Activated T-helper 17 cell treated with anti-CD3 and anti-CD28 coated beads, Interleukin-2, amount 50 U/mL, for 72 hours (primary cell): Measurements from ENCODE around the gene FHOD3. TPM values are rescaled to one million over a fixed set of nuclear protein-coding genes. Genes with fewer than 3 reads are reported as not detected.
A peak's percentile ranks its signal among the peaks of the same experiment; 100 is the strongest.
"Not testable (repeated sequence)": the region's sequence is repeated elsewhere in the genome, so short reads cannot be mapped to it uniquely, and the experiment has no call there.

ENCODE experiments used
- ATAC-seq: fragments of 150-1000 bp; cut with Tn5 transposase; replicated peaks from 2 replicates; pipeline ENCODE4 v1.10.0; 2021; ENCODE audit warnings: mild to moderate bottlenecking, moderate library complexity
- H3K27ac Mint-ChIP-seq: one replicate; pipeline ENCODE4 v1.8.0; 2022; ENCODE audit warnings: mixed read lengths
- H3K27me3 Mint-ChIP-seq: one replicate; pipeline ENCODE4 v1.8.0; 2022; ENCODE audit warnings: mixed read lengths
- H3K36me3 Mint-ChIP-seq: one replicate; pipeline ENCODE4 v1.8.0; 2022; ENCODE audit warnings: low read depth, mild to moderate bottlenecking, mixed read lengths
- H3K4me1 Mint-ChIP-seq: one replicate; pipeline ENCODE4 v1.8.0; 2022; ENCODE audit warnings: mixed read lengths
- H3K4me3 Mint-ChIP-seq: one replicate; pipeline ENCODE4 v1.8.0; 2022; ENCODE audit warnings: mild to moderate bottlenecking, mixed read lengths
- H3K9me3 Mint-ChIP-seq: one replicate; pipeline ENCODE4 v1.8.0; 2022; ENCODE audit warnings: mixed read lengths
- total RNA-seq, 2 donors: library from RNA; stranded (reverse); gene quantifications; one replicate each; pipeline ENCODE4 v1.2.3, GENCODE V29; 2022

The FHOD3 gene
- total RNA-seq, 2 donors from 2014 or later: not detected

- Mint-ChIP-seq H3K9me3 (no peaks in the 10 kb centered on the region), H3K27ac (peak overlapping the region; percentile 60), H3K4me3 (no peak overlapping the region), H3K36me3 (peaks cover 57% of the 10 kb centered on the region), H3K27me3 (no peaks in the 10 kb centered on the region), H3K4me1 (peaks cover 4% of the 10 kb centered on the region)
- ATAC-seq: peak; percentile 35
Measured at GRCh38 chr18:36813101-36813775, 515.7 kb downstream of the FHOD3 start.

DNA sequence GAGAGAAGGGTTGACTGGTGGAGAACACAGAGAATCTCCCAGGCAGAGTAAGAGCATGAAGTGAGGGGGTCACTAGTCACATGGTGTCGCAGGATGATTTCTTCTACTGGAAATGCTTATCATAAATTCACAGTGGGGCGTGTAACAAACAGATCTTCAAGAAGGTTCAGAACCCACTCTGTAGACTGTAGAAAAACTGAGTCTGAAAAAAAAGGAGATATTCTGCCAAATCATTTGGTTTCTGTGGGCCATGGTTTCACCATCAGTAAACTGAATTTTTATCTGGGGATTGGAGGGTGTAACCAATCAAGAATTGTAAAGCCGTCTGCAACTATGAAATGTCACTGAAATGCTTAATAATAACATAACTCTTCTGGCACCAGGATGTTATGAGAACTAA, 516.3 kb downstream of the FHOD3 start:
- no peak for ATAC-seq
- no peaks in the 10 kb centered on the region for H3K9me3 Mint-ChIP-seq
- no peaks in the 10 kb centered on the region for H3K27me3 Mint-ChIP-seq
- H3K4me3 Mint-ChIP-seq: no peak overlapping the region
- H3K27ac Mint-ChIP-seq: peak overlapping the region; percentile 60
- peaks cover 4% of the 10 kb centered on the region for H3K4me1 Mint-ChIP-seq
- H3K36me3 Mint-ChIP-seq: peaks cover 63% of the 10 kb centered on the region

GRCh38 chr18:36814994-36815393, 517.5 kb downstream of the FHOD3 start:
- Mint-ChIP-seq H3K27me3 (no peaks in the 10 kb centered on the region), H3K9me3 (no peaks in the 10 kb centered on the region)

GRCh38 chr18:36816096-36816495, 518.6 kb downstream of the FHOD3 start:
- peak overlapping the region; percentile 60 for H3K27ac Mint-ChIP-seq
- peaks cover 65% of the 10 kb centered on the region for H3K36me3 Mint-ChIP-seq
- not testable (repeated sequence) for H3K27me3 Mint-ChIP-seq, H3K4me3 Mint-ChIP-seq, H3K4me1 Mint-ChIP-seq, ATAC-seq, H3K9me3 Mint-ChIP-seq

More at GRCh38 chr18:36814994-36815393, 517.5 kb downstream of the FHOD3 start:
- no peak overlapping the region for H3K27ac Mint-ChIP-seq
- no peak for ATAC-seq
- no peak overlapping the region for H3K4me3 Mint-ChIP-seq
- H3K4me1 Mint-ChIP-seq: peaks cover 4% of the 10 kb centered on the region
- H3K36me3 Mint-ChIP-seq: peaks cover 65% of the 10 kb centered on the region

DNA sequence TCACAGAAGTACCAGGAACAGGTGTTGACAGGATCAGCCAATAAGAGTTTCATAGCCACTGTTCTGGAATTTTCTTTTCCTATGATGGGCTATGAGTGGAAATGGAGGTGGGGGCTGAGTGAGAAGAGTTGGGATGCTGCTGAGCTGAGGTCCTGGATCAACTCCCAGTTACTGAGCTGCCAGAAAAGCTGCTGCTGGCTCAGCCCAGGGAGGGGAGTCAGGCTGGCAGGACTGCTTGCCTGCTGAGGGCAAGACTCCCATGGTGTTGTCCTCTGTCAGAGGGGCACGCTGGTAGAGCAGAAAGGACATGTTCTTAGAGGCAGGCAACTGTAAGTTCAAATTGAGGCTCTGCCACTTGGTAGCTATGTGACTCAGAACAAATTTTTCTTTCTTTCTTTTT, 519.5 kb downstream of the FHOD3 start:
- no peaks in the 10 kb centered on the region for H3K27me3 Mint-ChIP-seq
- H3K4me1 Mint-ChIP-seq: peaks cover 4% of the 10 kb centered on the region
- no peaks in the 10 kb centered on the region for H3K9me3 Mint-ChIP-seq
- peaks cover 65% of the 10 kb centered on the region for H3K36me3 Mint-ChIP-seq
- no peak overlapping the region for H3K27ac Mint-ChIP-seq
- H3K4me3 Mint-ChIP-seq: no peak overlapping the region
- ATAC-seq: no peak

- ATAC-seq: no peak
- Mint-ChIP-seq H3K36me3 (peaks cover 53% of the 10 kb centered on the region), H3K4me3 (no peak overlapping the region)
Measured at GRCh38 chr18:36818652-36819051, 521.1 kb downstream of the FHOD3 start.

DNA sequence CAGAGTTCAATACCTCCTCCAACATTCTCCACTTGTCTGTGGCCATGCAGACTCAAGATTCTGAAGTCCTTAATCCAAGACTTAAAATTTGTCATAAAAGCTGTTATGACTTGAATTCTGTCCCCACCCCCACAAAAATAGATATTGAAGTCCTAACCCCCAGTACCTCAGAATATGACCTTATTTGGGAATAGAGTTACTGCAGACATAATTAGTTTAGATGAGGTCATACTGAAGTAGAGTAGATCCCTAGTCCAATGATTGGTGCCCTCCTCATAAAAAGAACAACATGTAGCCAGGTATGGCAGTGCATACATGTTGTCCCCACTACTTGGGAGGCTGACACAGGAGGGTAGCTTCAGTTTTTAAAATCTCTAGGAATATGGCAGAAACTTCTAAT, 522.1 kb downstream of the FHOD3 start:
- Mint-ChIP-seq H3K4me3 (no peak overlapping the region), H3K36me3 (peaks cover 43% of the 10 kb centered on the region), H3K4me1 (no peaks in the 10 kb centered on the region), H3K9me3 (no peaks in the 10 kb centered on the region), H3K27me3 (no peaks in the 10 kb centered on the region), H3K27ac (no peak overlapping the region)
- ATAC-seq: no peak

More at GRCh38 chr18:36818652-36819051, 521.1 kb downstream of the FHOD3 start:
- Mint-ChIP-seq H3K27ac (no peak overlapping the region), H3K4me1 (no peaks in the 10 kb centered on the region), H3K27me3 (no peaks in the 10 kb centered on the region), H3K9me3 (no peaks in the 10 kb centered on the region)

DNA sequence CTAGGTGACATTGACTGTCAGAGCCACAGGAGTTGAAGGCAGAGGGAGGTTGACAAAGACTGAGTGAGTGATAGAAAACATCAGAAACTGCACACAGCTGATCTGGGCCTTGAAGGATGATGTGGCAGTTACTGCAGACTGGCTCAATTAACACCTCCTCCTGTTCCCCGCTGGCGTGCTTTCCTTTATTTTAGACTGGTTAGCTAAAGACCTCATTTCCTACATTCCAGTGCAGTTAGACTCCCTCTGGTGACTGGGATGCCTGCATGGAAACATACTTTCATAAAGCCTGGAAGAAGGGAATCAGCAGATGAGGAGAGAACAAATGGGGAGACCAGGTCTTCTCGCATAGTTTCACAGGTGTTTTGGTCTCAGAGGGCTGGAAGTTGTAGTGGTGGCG, 524.2 kb downstream of the FHOD3 start:
- H3K27ac Mint-ChIP-seq: no peak overlapping the region
- peaks cover 24% of the 10 kb centered on the region for H3K36me3 Mint-ChIP-seq
- no peaks in the 10 kb centered on the region for H3K4me1 Mint-ChIP-seq
- no peak for ATAC-seq
- H3K27me3 Mint-ChIP-seq: no peaks in the 10 kb centered on the region
- H3K9me3 Mint-ChIP-seq: no peaks in the 10 kb centered on the region
- no peak overlapping the region for H3K4me3 Mint-ChIP-seq

- no peak overlapping the region for H3K27ac Mint-ChIP-seq
- no peak overlapping the region for H3K4me3 Mint-ChIP-seq
- H3K9me3 Mint-ChIP-seq: no peaks in the 10 kb centered on the region
- H3K4me1 Mint-ChIP-seq: peaks cover 10% of the 10 kb centered on the region
- no peak for ATAC-seq
- H3K27me3 Mint-ChIP-seq: no peaks in the 10 kb centered on the region
- no peaks in the 10 kb centered on the region for H3K36me3 Mint-ChIP-seq
Measured at GRCh38 chr18:36825526-36825925, 528.0 kb downstream of the FHOD3 start.

- Mint-ChIP-seq H3K9me3 (no peaks in the 10 kb centered on the region), H3K4me3 (no peak overlapping the region), H3K27ac (no peak overlapping the region), H3K36me3 (no peaks in the 10 kb centered on the region), H3K4me1 (peaks cover 19% of the 10 kb centered on the region), H3K27me3 (no peaks in the 10 kb centered on the region)
- no peak for ATAC-seq
Measured at GRCh38 chr18:36826556-36826955, 529.0 kb downstream of the FHOD3 start.

GRCh38 chr18:36828157-36828629, 530.7 kb downstream of the FHOD3 start:
- ATAC-seq: peak; percentile 1
- H3K27ac Mint-ChIP-seq: peak overlapping the region; percentile 90
- H3K9me3 Mint-ChIP-seq: no peaks in the 10 kb centered on the region
- H3K4me1 Mint-ChIP-seq: peaks cover 22% of the 10 kb centered on the region
- H3K4me3 Mint-ChIP-seq: peak overlapping the region; percentile 86
- H3K36me3 Mint-ChIP-seq: no peaks in the 10 kb centered on the region
- H3K27me3 Mint-ChIP-seq: no peaks in the 10 kb centered on the region

DNA sequence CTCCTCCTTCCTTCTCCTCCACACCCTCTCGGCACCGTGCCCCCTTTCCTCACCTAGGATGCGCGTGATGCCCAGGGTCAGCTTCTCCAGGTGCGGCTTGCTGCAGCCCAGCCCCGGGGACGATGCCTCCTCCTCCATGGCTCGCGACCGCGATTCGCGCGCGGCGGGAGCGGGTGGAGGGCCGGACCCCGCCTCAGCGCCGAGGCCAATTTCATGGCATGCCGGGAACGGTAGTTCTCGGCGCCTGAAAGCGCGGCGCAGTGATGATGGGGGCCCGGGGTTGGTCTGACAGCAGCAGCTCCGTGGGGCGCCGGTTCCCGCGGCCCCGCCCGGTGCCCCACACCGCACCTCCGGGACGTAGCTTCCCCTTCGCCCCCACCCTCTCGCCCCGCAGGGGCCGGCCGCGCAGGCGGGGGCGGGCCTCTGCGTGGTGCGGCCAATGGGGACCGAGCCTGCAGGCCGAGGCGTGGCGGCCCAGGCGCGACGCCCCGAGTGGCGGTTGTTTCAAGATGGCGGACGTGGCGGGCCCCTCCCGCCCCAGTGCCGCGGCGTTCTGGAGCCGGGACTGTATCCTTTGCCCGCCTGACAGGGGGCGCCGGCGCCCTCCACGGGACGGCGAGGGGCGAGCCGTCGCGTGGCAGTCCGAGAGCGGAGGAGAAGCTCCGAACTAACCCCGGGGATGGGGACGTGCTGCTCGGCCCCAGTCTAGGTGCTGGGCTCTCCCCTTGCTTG, 531.3 kb downstream of the FHOD3 start, which contains the start of the genes KIAA1328 and TPGS2:
Gene KIAA1328, plus strand, starts transcription at position 498 of the 732 bp plus-strand sequence. Its CDS starts 12 bp downstream, at position 510.
Gene TPGS2, minus strand, starts transcription at position 373 of the 732 bp plus-strand sequence. Its CDS starts 235 bp downstream, at position 138.
- Mint-ChIP-seq H3K27ac (peak within 1 kb of the TSS; percentile 90), H3K27me3 (no peaks in the 10 kb centered on the region), H3K36me3 (no peaks in the 10 kb centered on the region), H3K4me1 (peaks cover 23% of the 10 kb centered on the region), H3K9me3 (no peaks in the 10 kb centered on the region), H3K4me3 (peak within 1 kb of the TSS; percentile 86)
- ATAC-seq: peak; percentile 91
